ENCODE results near the gene KLHL14. TPM values are rescaled to one million over a fixed set of nuclear protein-coding genes. Genes with fewer than 3 reads are reported as not detected.

KLHL14 gene
- total RNA-seq, 2 experiments from 2014 or later: not detected

DNA sequence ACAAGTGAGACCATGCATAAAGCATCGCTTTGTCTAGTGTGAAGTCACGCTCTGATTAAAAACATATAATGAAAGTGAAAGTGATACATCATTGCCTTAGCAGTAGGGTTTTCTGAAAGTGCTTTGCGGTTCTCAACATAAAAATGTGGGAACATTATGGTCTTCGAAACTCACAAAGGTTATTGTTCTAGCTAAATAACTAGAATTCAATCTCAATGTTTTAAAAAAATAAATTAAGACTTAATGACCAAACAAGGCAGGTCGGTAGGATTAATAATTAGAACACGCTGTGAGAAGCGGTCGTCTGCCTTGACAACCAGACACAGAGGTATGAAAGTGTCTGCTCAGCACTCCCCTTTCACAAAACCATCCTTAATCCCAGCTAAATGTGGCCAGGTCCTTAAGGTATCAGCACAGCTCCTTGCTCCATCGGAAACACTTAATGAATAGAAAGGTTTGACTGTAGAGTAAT lies 42.2 kb downstream of the KLHL14 start:
- Mint-ChIP-seq H3K9me3 (peaks cover 4% of the 10 kb centered on the region), H3K36me3 (no peaks in the 10 kb centered on the region), H3K27ac (no peak overlapping the region), H3K4me3 (peak overlapping the region; percentile 20), H3K4me1 (ENCODE audit: low read depth) (peaks cover 12% of the 10 kb centered on the region), H3K27me3 (peaks cover 4% of the 10 kb centered on the region)
- no peak for DNase-seq
- ChIA-PET CTCF (interaction anchor here (1.0 kb wide), 1 partner anchor 200 kb away, joined by 3 read pairs; no protein-coding TSS in a partner anchor), POLR2A (no interaction called here)
- intact Hi-C loops (cut with micrococcal nuclease): no loop called here

DNA sequence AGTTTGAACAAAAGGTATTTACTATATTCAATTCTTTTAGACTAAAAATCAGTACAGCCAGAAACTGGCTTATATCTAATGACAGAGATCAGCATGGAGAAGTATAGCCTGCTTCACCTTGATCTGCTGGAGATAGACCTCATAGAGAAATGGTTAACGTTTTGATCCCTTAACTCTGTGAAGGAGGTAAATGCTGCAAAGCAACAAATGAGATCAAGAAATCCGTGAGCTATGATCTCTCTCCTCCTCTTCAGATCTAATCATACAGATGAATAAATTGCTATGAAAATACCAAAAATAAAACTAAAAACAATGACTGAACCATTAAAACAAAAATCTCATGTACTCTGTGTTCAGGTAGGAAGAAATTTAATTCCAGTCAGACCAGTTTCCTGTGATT lies 42.8 kb downstream of the KLHL14 start:
- ChIA-PET CTCF (no interaction called here), POLR2A (no interaction called here)
- no peak overlapping the region for H3K4me3 Mint-ChIP-seq
- H3K27me3 Mint-ChIP-seq: peaks cover 4% of the 10 kb centered on the region
- no peaks in the 10 kb centered on the region for H3K36me3 Mint-ChIP-seq
- peaks cover 12% of the 10 kb centered on the region for H3K4me1 Mint-ChIP-seq (ENCODE audit: low read depth)
- DNase-seq: no peak
- no peak overlapping the region for H3K27ac Mint-ChIP-seq
- peaks cover 4% of the 10 kb centered on the region for H3K9me3 Mint-ChIP-seq
- intact Hi-C loops (cut with micrococcal nuclease): no loop called here

DNA sequence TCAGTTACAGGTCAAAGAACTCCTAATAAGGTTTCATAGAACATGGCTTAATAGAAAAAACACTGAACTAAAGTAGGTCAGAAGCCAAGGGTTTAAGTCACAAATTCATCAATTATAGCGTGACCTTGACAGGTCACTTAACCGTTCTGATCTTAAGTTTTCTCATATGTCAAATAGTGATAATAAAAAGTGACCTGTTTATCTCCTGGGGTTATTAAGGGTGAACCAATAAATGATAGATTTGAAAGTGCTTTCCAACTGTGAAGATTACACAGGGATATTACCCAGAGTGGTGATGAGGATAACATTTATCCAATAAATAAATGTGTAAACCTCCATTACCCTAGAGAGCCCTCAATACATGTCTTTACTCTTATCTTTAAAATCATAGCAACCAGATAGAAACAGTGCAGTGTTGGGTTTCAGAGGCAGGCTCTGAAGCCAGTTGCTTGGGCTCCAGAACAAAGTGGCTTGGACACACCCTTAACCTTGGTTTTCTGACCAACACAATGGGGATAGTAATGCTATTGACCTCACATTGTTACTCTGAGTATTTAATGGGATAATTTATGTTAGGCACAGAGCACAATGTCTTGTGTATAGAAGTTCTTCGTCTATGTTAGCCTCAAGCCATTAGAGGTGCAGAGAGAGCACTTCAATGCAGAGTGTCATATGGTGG lies 48.6 kb downstream of the KLHL14 start:
- Mint-ChIP-seq H3K4me3 (no peak overlapping the region), H3K4me1 (ENCODE audit: low read depth) (no peaks in the 10 kb centered on the region), H3K27ac (no peak overlapping the region), H3K9me3 (no peaks in the 10 kb centered on the region), H3K27me3 (no peaks in the 10 kb centered on the region), H3K36me3 (no peaks in the 10 kb centered on the region)
- CTCF ChIA-PET: interaction anchor here (1.4 kb wide), 1 partner anchor 10 kb away, joined by 3 read pairs; no protein-coding TSS in a partner anchor
- no peak for DNase-seq
- intact Hi-C loops (cut with micrococcal nuclease): no loop called here
- POLR2A ChIA-PET: no interaction called here

DNA sequence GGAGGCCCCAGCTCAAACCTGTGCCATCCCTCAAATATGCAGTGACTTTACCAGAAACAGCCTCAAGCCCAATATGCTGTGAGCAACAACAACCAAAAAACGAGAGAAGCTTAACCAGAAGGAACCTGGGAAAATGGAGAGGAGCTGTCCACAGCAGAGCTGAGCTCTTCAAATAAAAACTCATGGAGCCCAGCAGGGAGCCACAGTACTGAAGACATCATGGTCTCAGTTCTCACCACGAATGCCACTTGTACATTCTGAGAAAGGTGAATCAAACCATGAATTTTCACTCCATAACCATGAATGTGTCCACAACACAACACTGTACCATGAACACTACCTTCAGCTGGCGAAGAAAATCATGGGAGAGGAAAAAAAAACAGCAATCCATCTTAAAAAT lies 50.5 kb downstream of the KLHL14 start:
- intact Hi-C loops (cut with micrococcal nuclease): no loop called here
- Mint-ChIP-seq H3K4me3 (no peak overlapping the region), H3K27ac (no peak overlapping the region), H3K9me3 (no peaks in the 10 kb centered on the region), H3K36me3 (no peaks in the 10 kb centered on the region), H3K27me3 (no peaks in the 10 kb centered on the region), H3K4me1 (ENCODE audit: low read depth) (no peaks in the 10 kb centered on the region)
- ChIA-PET POLR2A (no interaction called here), CTCF (no interaction called here)
- no peak for DNase-seq

DNA sequence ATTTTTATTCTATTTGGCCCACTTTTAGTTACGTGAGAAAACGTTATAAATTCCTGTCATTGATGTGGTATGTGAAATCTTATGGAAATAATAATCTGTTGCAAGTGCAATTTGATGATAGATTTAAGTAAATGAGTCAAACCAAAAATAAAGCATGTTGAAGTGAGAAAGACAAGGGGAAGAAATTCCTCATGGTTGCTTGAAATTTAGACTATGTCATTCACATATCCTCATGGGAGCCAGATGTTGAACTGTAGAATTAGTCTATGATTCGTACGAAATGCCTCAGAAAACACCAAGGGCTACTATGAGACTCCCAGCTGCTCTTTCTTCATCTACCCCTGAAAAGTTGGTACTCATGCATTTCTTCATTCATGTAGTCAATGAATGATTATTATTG lies 55.7 kb downstream of the KLHL14 start:
- H3K36me3 Mint-ChIP-seq: no peaks in the 10 kb centered on the region
- intact Hi-C loops (cut with micrococcal nuclease): no loop called here
- H3K27ac Mint-ChIP-seq: no peak overlapping the region
- no peak for DNase-seq
- CTCF ChIA-PET: no interaction called here
- peaks cover 2% of the 10 kb centered on the region for H3K4me1 Mint-ChIP-seq (ENCODE audit: low read depth)
- no peak overlapping the region for H3K4me3 Mint-ChIP-seq
- H3K9me3 Mint-ChIP-seq: no peaks in the 10 kb centered on the region
- no peaks in the 10 kb centered on the region for H3K27me3 Mint-ChIP-seq
- POLR2A ChIA-PET: no interaction called here

DNA sequence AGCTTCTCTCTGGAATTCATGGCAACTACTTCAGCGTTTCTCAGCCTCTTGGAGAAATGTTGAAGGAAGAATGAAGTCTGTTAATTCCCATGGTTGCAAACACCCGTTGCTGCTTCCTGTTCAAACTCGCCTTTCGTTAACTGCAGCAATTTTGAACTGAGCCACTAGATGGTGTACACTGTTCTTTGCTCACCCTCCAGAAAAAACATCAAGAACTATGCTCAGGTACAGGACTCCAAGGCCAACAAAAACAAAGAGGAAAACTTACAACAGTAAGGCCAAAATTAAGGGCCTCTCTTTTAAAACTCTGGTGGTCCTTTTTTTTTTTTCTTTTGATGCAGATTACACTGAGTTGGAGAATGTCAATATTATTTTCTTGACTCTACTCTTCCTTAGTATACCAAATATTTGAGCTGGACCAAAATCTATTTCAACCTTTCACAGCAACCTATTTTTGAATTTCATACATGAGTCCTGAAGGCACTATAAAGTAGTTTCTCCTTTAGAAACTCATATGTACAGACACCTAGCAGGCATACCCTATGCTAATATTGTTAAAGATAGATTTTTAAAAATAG lies 58.2 kb downstream of the KLHL14 start:
- Mint-ChIP-seq H3K36me3 (no peaks in the 10 kb centered on the region), H3K4me3 (no peak overlapping the region), H3K27ac (no peak overlapping the region), H3K9me3 (no peaks in the 10 kb centered on the region), H3K4me1 (ENCODE audit: low read depth) (peaks cover 2% of the 10 kb centered on the region), H3K27me3 (no peaks in the 10 kb centered on the region)
- CTCF ChIA-PET: interaction anchor here (1.0 to 1.1 kb wide), 3 partner anchors 10 to 214 kb away, joined by 3 read pairs; no protein-coding TSS in a partner anchor
- POLR2A ChIA-PET: no interaction called here
- intact Hi-C loops (cut with micrococcal nuclease): loop anchor here (5.0 kb wide), 3 partner anchors 203 to 488 kb away; no protein-coding TSS in a partner anchor
- peak; percentile 14 for DNase-seq

DNA sequence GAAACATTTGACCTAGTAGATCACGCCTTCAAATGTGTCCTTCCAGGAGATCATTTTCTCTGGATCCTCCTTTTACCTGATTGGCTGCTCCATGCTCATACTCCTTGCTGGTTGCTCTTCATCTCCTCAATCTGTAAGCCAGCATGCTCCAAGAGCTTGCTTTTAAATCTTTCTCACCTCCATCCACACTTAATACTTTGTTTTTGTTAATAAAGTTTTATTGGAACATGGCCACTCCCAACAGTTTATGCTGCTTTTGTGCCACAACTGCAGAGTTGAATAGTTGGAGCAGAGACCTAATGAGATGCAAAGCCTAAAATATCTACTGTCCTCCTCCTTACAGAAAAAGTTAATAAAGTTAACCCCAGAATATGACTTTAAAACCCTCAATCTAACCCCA lies 60.0 kb downstream of the KLHL14 start:
- H3K4me1 Mint-ChIP-seq (ENCODE audit: low read depth): peaks cover 2% of the 10 kb centered on the region
- no peaks in the 10 kb centered on the region for H3K9me3 Mint-ChIP-seq
- POLR2A ChIA-PET: interaction anchor here (0.6 kb wide), 1 partner anchor 161 kb away, joined by 3 read pairs; no protein-coding TSS in a partner anchor

DNA sequence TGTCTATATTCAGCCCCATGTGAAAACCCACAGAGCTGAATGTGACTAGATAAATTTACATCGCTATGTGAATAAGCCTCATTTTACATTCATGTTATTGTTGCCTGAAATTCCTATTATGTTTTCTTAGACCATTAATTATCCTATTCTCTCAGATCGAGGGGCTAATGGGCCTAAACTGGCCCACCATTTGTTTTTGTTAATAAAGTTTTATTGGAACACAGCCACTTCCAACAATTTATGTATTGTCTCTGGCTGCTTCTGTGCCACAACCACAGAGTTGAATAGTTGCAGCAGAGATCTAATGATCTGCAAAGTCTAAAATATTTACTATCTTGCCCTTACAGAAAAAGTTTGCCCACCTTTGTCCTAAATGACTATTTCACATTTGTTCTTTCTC lies 61.0 kb downstream of the KLHL14 start:
- intact Hi-C loops (cut with micrococcal nuclease): loop anchor here (5.0 kb wide), 3 partner anchors 205 to 490 kb away; no protein-coding TSS in a partner anchor
- no peak for DNase-seq
- ChIA-PET CTCF (no interaction called here), POLR2A (no interaction called here)
- Mint-ChIP-seq H3K27me3 (no peaks in the 10 kb centered on the region), H3K4me3 (no peak overlapping the region), H3K27ac (no peak overlapping the region), H3K9me3 (no peaks in the 10 kb centered on the region), H3K36me3 (no peaks in the 10 kb centered on the region), H3K4me1 (ENCODE audit: low read depth) (peaks cover 2% of the 10 kb centered on the region)

More for the DNA sequence above, 60.0 kb downstream of the KLHL14 start:
- no peak overlapping the region for H3K27ac Mint-ChIP-seq
- no peaks in the 10 kb centered on the region for H3K27me3 Mint-ChIP-seq
- no peak for DNase-seq
- H3K36me3 Mint-ChIP-seq: no peaks in the 10 kb centered on the region
- CTCF ChIA-PET: no interaction called here
- intact Hi-C loops (cut with micrococcal nuclease): loop anchor here (5.0 kb wide), 3 partner anchors 204 to 489 kb away; no protein-coding TSS in a partner anchor
- no peak overlapping the region for H3K4me3 Mint-ChIP-seq

DNA sequence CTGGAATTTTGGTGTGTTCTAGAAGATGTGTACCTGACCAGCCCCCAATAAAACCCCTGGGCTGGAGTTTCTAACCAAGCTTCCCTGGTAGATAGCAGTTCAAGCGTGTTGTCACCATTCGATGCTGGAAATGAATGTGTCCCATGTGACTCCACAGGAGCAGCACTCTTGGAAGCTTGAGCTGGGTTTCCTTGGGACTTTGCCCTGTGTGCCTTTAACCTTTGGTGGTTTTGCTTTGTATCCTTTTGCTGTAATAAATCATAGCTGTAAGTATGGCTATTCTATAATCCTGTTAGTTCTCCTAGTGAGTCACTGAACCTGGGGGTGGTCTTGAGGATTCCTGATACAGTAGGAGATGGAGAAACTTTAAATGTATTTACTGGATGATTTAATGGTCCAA lies 65.2 kb downstream of the KLHL14 start:
- no peak overlapping the region for H3K4me3 Mint-ChIP-seq
- intact Hi-C loops (cut with micrococcal nuclease): no loop called here
- H3K4me1 Mint-ChIP-seq (ENCODE audit: low read depth): no peaks in the 10 kb centered on the region
- no peaks in the 10 kb centered on the region for H3K9me3 Mint-ChIP-seq
- H3K27me3 Mint-ChIP-seq: no peaks in the 10 kb centered on the region
- CTCF ChIA-PET: no interaction called here
- POLR2A ChIA-PET: no interaction called here
- no peaks in the 10 kb centered on the region for H3K36me3 Mint-ChIP-seq
- no peak overlapping the region for H3K27ac Mint-ChIP-seq
- no peak for DNase-seq

DNA sequence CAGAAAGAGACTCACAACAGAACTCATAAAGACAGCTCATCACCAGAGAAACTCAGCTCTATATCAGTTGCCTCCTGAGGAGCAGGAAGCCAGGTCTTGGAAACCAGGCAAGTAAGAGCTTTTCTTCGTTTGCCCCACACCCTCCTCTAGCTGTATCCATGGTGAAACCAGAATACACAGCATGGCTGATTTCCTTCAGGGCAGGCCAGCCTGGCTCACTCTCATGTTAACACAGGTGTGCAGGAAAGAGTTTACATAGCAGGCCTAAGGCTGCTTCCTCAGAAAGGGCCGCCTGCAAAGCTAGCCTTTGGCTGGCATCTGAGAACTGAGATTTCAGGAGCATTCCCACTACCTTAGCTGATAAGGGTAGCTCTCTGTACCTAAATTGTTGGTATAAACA lies 65.7 kb downstream of the KLHL14 start:
- DNase-seq: no peak
- ChIA-PET CTCF (no interaction called here), POLR2A (no interaction called here)
- Mint-ChIP-seq H3K27ac (no peak overlapping the region), H3K4me3 (no peak overlapping the region), H3K36me3 (no peaks in the 10 kb centered on the region), H3K4me1 (ENCODE audit: low read depth) (no peaks in the 10 kb centered on the region), H3K27me3 (no peaks in the 10 kb centered on the region), H3K9me3 (no peaks in the 10 kb centered on the region)
- intact Hi-C loops (cut with micrococcal nuclease): no loop called here

DNA sequence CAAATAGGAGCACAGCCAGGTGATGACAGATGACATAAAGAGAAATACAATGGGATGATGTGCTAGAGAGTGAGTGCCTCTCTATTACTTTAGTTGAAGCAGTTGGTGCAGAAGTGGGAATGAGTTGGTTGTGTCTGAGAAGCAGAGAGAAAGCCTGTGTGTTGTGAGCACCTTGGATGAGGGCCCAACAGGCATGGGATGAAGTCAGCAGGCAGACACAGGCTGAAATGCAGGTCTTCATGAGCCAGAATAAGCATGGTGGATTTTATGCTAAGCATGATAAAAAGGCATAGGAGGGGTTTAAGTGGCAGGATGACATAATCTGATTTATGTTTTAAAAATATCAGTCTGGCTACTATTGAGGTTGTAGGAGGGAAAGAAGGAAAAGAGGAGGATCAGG lies 71.5 kb downstream of the KLHL14 start:
- no peaks in the 10 kb centered on the region for H3K9me3 Mint-ChIP-seq
- no peaks in the 10 kb centered on the region for H3K4me1 Mint-ChIP-seq (ENCODE audit: low read depth)
- intact Hi-C loops (cut with micrococcal nuclease): no loop called here
- POLR2A ChIA-PET: no interaction called here
- CTCF ChIA-PET: no interaction called here
- H3K36me3 Mint-ChIP-seq: no peaks in the 10 kb centered on the region
- H3K27me3 Mint-ChIP-seq: no peaks in the 10 kb centered on the region
- no peak overlapping the region for H3K4me3 Mint-ChIP-seq
- DNase-seq: no peak
- H3K27ac Mint-ChIP-seq: no peak overlapping the region

DNA sequence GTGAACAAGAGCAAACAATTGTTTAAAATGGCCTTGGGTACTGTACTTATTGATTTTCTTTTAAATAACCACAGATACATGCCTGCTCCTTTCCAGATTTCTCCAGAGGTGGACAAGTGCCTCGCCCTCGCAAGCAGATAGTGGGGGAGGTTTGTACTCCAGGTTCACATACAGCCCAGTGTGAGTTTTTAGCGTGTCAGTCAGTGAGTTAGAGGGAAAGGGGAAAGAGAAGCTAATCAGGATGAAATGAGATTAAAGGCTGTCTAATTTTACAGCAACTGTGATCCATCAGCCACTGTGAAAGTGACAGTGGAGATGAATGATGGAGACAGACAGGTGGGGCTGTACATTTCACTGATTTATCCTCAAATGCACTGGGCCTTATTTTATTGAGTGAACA lies 74.7 kb downstream of the KLHL14 start:
- Mint-ChIP-seq H3K9me3 (no peaks in the 10 kb centered on the region), H3K27me3 (no peaks in the 10 kb centered on the region), H3K4me3 (no peak overlapping the region), H3K36me3 (no peaks in the 10 kb centered on the region), H3K27ac (no peak overlapping the region), H3K4me1 (ENCODE audit: low read depth) (no peaks in the 10 kb centered on the region)
- POLR2A ChIA-PET: no interaction called here
- CTCF ChIA-PET: no interaction called here
- intact Hi-C loops (cut with micrococcal nuclease): no loop called here
- no peak for DNase-seq

DNA sequence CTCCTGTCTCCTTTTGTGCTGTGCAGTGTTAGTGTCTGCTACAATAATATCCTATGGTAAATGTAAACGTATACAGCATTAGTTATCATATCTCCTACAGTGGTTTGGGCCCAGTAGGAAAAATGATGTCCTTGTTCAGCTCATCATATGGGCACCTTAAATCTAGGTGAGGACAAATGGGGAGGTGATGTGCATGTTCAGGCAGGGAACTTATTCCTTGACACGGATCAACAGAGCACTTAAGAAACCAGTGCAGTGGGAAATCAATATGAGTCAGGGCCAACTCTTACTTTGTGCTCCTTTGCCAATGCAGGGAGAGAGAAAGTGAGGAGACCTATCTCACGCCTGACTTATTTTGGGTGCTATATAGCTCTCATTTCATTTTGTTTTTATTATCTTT lies 76.4 kb downstream of the KLHL14 start:
- Mint-ChIP-seq H3K27ac (no peak overlapping the region), H3K4me1 (ENCODE audit: low read depth) (no peaks in the 10 kb centered on the region), H3K9me3 (no peaks in the 10 kb centered on the region), H3K27me3 (no peaks in the 10 kb centered on the region), H3K4me3 (no peak overlapping the region), H3K36me3 (no peaks in the 10 kb centered on the region)
- POLR2A ChIA-PET: no interaction called here
- CTCF ChIA-PET: no interaction called here
- DNase-seq: no peak
- intact Hi-C loops (cut with micrococcal nuclease): no loop called here
